Right hindlimb (tissue), 1 donor: ENCODE data around the gene PMM2.
"Not testable (repeated sequence)": the region's sequence is repeated elsewhere in the genome, so short reads cannot be mapped to it uniquely, and the experiment has no call there.

Source experiments
- DNase-seq: peaks from one replicate; pipeline ENCODE4 v3.0.0-alpha.2; 2018

PMM2 gene

GRCh38 chr16:8797364-8798173, at the start of gene PMM2, which contains the start of gene TMEM186:
Gene PMM2 (plus strand): TSS chr16:8797839. CDS start chr16:8797883, 44 bp downstream.
Gene TMEM186 (minus strand): TSS chr16:8797639. CDS start chr16:8797614, 25 bp downstream.
- DNase-seq, result peak; percentile 98

- not testable (repeated sequence) for DNase-seq
Observed at GRCh38 chr16:8748944-8749343, 48.7 kb upstream of the PMM2 start.

- DNase-seq, result no peak
Observed at GRCh38 chr16:8751481-8752311, 45.9 kb upstream of the PMM2 start.

GRCh38 chr16:8752706-8753105, 44.9 kb upstream of the PMM2 start:
- no peak for DNase-seq

DNA sequence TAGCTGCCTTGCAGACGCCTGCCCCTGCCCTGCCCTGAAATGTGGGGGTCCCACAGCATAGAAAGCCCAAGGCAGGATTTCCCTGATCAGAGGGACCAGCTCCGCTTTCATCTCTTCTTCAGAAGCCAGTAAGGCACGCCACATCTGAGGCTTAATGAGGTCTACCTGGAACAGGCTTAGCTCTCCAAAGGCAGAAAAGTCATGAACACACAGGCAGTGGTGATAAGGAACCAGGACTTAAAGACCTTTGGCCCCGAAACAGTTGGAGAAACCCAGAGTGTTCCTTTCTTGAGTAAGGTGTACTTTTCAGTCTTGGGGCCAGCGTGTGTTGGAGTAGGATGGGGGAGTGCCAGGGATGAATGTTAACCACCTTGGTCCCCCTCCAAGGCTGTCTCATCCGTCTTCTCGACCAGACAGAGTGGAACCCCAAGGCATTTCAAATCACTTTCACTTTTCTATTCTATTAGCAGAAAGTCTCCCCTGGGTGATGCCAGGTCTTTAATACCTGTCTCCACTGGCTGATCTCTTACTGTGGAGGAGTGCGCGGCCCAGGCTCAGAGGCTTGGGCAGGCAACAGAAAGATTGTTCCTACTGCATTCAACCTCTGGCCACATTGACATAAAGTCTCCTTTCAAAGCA, 44.1 kb upstream of the PMM2 start:
- DNase-seq, result no peak

- DNase-seq, result no peak
Observed at GRCh38 chr16:8756755-8757154, 40.9 kb upstream of the PMM2 start.

- no peak for DNase-seq
Observed at GRCh38 chr16:8758022-8758421, 39.6 kb upstream of the PMM2 start.

DNA sequence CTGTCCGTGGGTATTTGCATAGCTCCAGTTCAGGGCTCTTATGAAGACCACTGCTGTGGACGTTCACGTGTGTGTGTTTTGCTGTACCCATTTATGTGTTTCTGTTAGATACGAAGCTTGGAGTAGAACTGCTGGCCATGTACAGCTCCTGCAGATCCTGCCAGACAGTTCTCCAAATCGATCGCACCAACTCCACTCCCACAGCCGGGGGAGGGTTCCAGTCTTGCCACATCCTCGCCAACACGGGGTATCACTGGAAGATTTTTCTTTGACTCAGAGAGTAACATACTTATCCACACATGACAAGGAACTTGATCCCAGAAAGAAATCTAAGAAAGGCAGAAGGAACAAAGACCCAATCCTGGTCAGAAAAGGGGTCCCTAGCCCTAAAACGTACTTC, 37.6 kb upstream of the PMM2 start:
- no peak for DNase-seq

DNA sequence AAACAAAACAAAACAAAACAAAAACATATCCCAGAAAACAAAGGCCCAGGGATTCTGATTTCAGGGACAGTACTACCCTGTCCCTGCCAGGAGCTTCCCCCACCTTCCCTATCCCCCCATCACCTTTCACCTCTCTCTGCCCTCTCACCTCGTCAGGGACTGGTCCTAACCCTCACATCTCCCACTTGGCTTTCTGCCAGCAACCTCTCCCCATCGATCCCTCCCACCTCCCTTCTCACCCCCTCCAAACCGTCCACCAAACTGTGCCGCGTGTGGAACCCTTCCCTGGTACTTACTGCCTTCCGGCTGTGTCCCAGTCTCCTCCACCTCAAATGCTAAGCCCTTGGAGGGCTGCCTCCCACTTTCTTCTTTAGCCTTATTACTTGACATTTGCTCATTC, 36.6 kb upstream of the PMM2 start:
- DNase-seq, result no peak

DNA sequence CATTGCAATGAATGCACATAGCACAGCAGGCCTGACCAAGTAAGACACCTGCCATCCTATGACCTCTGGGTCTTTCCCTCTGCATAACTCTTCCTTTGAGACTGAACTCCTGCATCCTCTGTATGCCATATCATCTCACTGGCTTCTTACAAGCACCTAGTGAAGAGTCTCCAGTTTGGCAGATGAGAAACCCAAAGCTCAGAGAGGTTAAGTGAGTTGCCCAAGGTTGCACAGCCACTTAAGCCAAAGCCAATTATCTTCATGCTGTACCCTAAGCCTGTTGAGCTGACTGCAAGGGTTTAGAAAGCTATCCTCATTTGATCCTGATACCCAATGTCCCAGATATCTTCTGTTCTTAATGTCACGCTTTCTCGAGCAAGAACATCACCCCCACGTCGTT, 35.4 kb upstream of the PMM2 start:
- no peak for DNase-seq

GRCh38 chr16:8763083-8763482, 34.6 kb upstream of the PMM2 start:
- DNase-seq, result no peak

GRCh38 chr16:8763899-8764298, 33.7 kb upstream of the PMM2 start:
- no peak for DNase-seq

GRCh38 chr16:8764525-8765250, 33.0 kb upstream of the PMM2 start:
- no peak for DNase-seq

- no peak for DNase-seq
Observed at GRCh38 chr16:8767176-8767575, 30.5 kb upstream of the PMM2 start.

- DNase-seq, result no peak
Observed at GRCh38 chr16:8768283-8768682, 29.4 kb upstream of the PMM2 start.

- DNase-seq, result no peak
Observed at GRCh38 chr16:8768692-8769091, 28.9 kb upstream of the PMM2 start.

GRCh38 chr16:8773537-8773936, 24.1 kb upstream of the PMM2 start:
- DNase-seq, result no peak

GRCh38 chr16:8774208-8774607, 23.4 kb upstream of the PMM2 start:
- DNase-seq, result no peak

- DNase-seq, result no peak
Observed at GRCh38 chr16:8775359-8775758, 22.3 kb upstream of the PMM2 start.

DNA sequence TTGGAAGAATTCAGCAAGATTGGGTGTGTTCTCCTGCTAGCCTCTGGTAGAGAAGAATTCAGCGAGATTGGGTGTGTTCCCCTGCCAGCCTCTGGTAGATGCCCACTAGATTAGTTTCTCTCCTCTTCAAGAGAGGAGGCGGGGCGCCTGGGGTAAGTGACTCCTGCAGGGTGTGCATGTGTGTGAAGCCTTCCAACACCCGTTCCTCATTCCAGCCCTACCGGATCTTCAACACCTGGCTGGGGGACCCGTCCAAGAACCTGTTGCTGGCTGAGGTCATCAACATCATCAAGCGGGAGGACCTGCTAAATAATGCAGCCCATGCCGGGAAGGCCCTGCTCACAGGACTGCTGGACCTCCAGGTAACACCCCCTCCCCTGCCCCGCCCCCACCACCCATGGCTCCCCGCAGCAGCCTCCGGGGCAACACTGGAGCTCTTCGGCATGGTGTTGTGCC, 21.5 kb upstream of the PMM2 start:
- no peak for DNase-seq

DNA sequence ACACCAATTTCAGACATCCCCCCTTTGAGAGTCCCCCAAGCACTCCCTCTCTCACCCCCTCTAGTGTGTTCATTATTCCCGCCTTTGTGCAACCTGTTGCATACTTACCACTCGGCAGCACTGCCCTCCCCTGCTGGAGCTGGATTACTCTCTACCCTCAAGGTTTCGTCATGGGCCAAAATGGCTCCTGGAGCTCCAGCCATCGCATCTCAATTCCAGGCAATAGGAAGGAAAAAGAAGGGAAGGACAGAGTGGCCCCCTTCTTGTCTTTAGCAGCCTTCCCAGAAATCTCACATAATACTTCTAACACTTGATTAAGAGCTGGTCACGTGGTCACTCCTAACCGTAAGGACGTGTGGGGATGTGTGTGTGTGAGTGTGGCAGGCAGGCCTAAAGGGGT, 20.4 kb upstream of the PMM2 start:
- DNase-seq, result no peak

- no peak for DNase-seq
Observed at GRCh38 chr16:8781797-8782196, 15.8 kb upstream of the PMM2 start.

- DNase-seq, result no peak
Observed at GRCh38 chr16:8782673-8783072, 15.0 kb upstream of the PMM2 start.
